ENCODE measurements around the gene MSH3. TPM values are rescaled to one million over a fixed set of nuclear protein-coding genes. Genes with fewer than 3 reads are reported as not detected.

MSH3 gene
- polyA plus RNA-seq, 2 of the 4 experiments (the other 2 are of a cell fraction) = 9.3 to 13.1 TPM

- Histone ChIP-seq H3K4me2 (no peak overlapping the region), H3K4me3 (no peak overlapping the region), H3K4me1 (no peaks in the 10 kb centered on the region), H3K27ac (no peak overlapping the region), H3K9me3 (no peaks in the 10 kb centered on the region)
- CTCF ChIA-PET = interaction anchor here (0.5 kb wide), 1 partner anchor 16 kb away, joined by 4 read pairs; no protein-coding TSS in a partner anchor
- ATAC-seq = no peak
- TF ChIP-seq FOXS1 (CRISPR knock-in tag; IDR thresholded peaks at IDR 0.05) = no peak
- no peak for TF ChIP-seq EHMT2 (IDR thresholded peaks at IDR 0.05; ENCODE audit: low read depth)
- no peak for TF ChIP-seq JUN (IDR thresholded peaks at IDR 0.05)
- TF ChIP-seq HOXB5 (CRISPR knock-in tag; IDR thresholded peaks at IDR 0.05) = no peak
- TF ChIP-seq MAFK (IDR thresholded peaks at IDR 0.05; ENCODE audit: partially characterized antibody) = no peak
- no peak for TF ChIP-seq ZC3H11A (IDR thresholded peaks at IDR 0.05)
- no peak for TF ChIP-seq SREBF2 (IDR thresholded peaks at IDR 0.05)
- no peak for TF ChIP-seq REST (IDR thresholded peaks at IDR 0.05)
- DNase-seq (ENCODE audit: low read depth in 1 of 2, low spot score in 1 of 2) = no peak
- no peak for FAIRE-seq
- POLR2A ChIA-PET = no interaction called here
- WGBS (ENCODE audit: missing lambda C conversion rate) = 76% methylated on average over 1 of the region's 1 CpG
These were observed 250.2 kb downstream of the MSH3 start for GRCh38 chr5:80904533-80905187.

DNA sequence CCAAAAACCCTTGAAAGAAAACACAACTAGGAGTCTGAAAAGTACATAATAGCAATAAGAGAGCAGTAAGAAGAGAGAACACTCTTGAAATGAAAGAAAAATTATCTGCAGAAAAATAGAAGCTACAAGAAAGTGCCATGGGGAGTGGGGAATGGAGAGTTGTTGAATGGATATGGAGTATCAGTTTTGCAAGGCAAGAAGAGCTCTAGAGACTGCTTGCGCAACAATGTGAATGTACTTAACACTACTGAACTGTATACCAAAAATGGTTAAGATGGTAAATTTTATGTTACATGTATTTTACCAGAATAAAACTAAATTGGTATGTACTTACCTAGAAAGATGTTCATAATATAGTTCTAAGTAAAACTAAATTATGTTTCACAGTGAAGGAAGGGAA is 251.0 kb downstream of the MSH3 start:
- ATAC-seq = no peak
- H3K4me2 ChIP-seq = no peak overlapping the region
- no peak overlapping the region for H3K27ac ChIP-seq
- POLR2A ChIA-PET = no interaction called here
- no peak for DNase-seq (ENCODE audit: low read depth in 1 of 2, low spot score in 1 of 2)
- no peaks in the 10 kb centered on the region for H3K4me1 ChIP-seq
- FAIRE-seq = peak; percentile 7
- H3K4me3 ChIP-seq = no peak overlapping the region
- CTCF ChIA-PET = no interaction called here
- peak; percentile 56 to 66; a peak in 3 of 4 replicates for TF ChIP-seq CEBPB (IDR thresholded peaks at IDR 0.05)
- no peak for TF ChIP-seq TP53 (CRISPR knock-in tag; IDR thresholded peaks at IDR 0.05)
- no peak for TF ChIP-seq JUNB (IDR thresholded peaks at IDR 0.05)
- no peak for TF ChIP-seq HES2 (IDR thresholded peaks at IDR 0.05)
- 93% methylated on average over 1 of the region's 1 CpG for WGBS (ENCODE audit: missing lambda C conversion rate)
- no peaks in the 10 kb centered on the region for H3K9me3 ChIP-seq

GRCh38 chr5:80912479-80912878 is 258.0 kb downstream of the MSH3 start:
- ChIA-PET POLR2A (no interaction called here), CTCF (no interaction called here)
- Histone ChIP-seq H3K4me2 (no peak overlapping the region), H3K9me3 (peaks cover 5% of the 10 kb centered on the region; the same call in 1 of the 3 replicates), H3K27ac (no peak overlapping the region), H3K4me3 (no peak overlapping the region), H3K4me1 (no peaks in the 10 kb centered on the region)
- DNase-seq (ENCODE audit: low read depth in 1 of 2, low spot score in 1 of 2) = no peak
- WGBS (ENCODE audit: missing lambda C conversion rate) = 58% methylated on average over 3 of the region's 3 CpGs
- FAIRE-seq = no peak
- no peak for TF ChIP-seq CHD2 (IDR thresholded peaks at IDR 0.05; ENCODE audit: low read length, partially characterized antibody)
- TF ChIP-seq ESRRA (IDR thresholded peaks at IDR 0.05; ENCODE audit: borderline replicate concordance, low read length) = no peak
- no peak for TF ChIP-seq EHF (CRISPR knock-in tag; IDR thresholded peaks at IDR 0.05)
- TF ChIP-seq RCOR1 (IDR thresholded peaks at IDR 0.05; ENCODE audit: low read depth, low read length) = no peak
- no peak for TF ChIP-seq MAFK (IDR thresholded peaks at IDR 0.05; ENCODE audit: partially characterized antibody)
- TF ChIP-seq POLR2A (IDR thresholded peaks at IDR 0.05; ENCODE audit: low read length) = no peak
- TF ChIP-seq NFE2L2 (conservative IDR thresholded peaks at IDR 0.05; ENCODE audit: low read length) = no peak
- no peak for TF ChIP-seq JUNB (IDR thresholded peaks at IDR 0.05)
- no peak for ATAC-seq

DNA sequence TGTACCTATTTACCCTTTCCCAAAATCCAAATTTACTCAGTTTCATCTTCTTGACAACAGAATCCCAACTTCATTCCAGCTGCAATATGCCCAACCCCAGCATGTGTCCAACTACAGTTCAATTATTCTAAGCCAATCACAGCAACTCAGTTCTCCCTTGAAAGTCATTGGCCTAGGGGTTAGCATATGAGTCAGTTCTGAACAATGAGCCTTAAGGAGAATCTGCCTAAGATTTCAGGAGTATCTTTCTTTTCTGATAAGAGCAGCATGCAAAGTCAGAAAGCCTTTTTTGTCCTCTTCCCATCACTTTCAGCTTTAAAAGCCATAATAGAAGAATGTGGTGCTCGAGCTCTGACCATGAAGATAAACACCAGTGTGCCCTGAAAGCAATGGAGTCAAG is 261.3 kb downstream of the MSH3 start:
- no peak overlapping the region for H3K4me2 ChIP-seq
- CTCF ChIA-PET = interaction anchor here (0.8 to 1.3 kb wide), 2 partner anchors 49 to 204 kb away, joined by 3 to 4 read pairs; no protein-coding TSS in a partner anchor
- no peak overlapping the region for H3K27ac ChIP-seq
- no peak for DNase-seq (ENCODE audit: low read depth in 1 of 2, low spot score in 1 of 2)
- no peak for ATAC-seq
- 52% methylated on average over 1 of the region's 1 CpG for WGBS (ENCODE audit: missing lambda C conversion rate)
- no peaks in the 10 kb centered on the region for H3K4me1 ChIP-seq
- H3K9me3 ChIP-seq = peaks cover 5% of the 10 kb centered on the region; the same call in 1 of the 3 replicates
- no peak overlapping the region for H3K4me3 ChIP-seq
- TF ChIP-seq FOXS1 (CRISPR knock-in tag; IDR thresholded peaks at IDR 0.05) (no peak), CHD4 (IDR thresholded peaks at IDR 0.05; ENCODE audit: borderline replicate concordance) (no peak), RNF2 (IDR thresholded peaks at IDR 0.05; ENCODE audit: borderline replicate concordance, low read depth) (no peak), CHD2 (IDR thresholded peaks at IDR 0.05; ENCODE audit: low read length, partially characterized antibody) (no peak), ELK1 (IDR thresholded peaks at IDR 0.05; ENCODE audit: low read depth, low read length) (no peak), NPAS2 (CRISPR knock-in tag; IDR thresholded peaks at IDR 0.05; ENCODE audit: borderline replicate concordance) (no peak), MAFK (IDR thresholded peaks at IDR 0.05; ENCODE audit: partially characterized antibody) (no peak)
- FAIRE-seq = no peak
- POLR2A ChIA-PET = no interaction called here
